OCI-LY7 (cell line): ENCODE measurements around the gene GID4. TPM values are rescaled to one million over a fixed set of nuclear protein-coding genes. Genes with fewer than 3 reads are reported as not detected.

Experiments used
- BruUV-seq: library from RNA; stranded (reverse); fragments of 400-500 nt; replicated peaks from 2 replicates; lab custom pipeline; 2021; lab: Mats Ljungman, UMichigan
- CTCF ChIA-PET: fragments of 300-600 bp; sonication (Branson Sonifier 250); formaldehyde crosslinking; loops from one replicate; lab custom pipeline; 2022; ENCODE audit warnings: antibody characterized with exemption; ENCODE audit not compliant: unreplicated experiment; lab: Charles Lee
- POLR2A ChIA-PET: fragments of 300-600 bp; sonication (Branson Sonifier 250); formaldehyde crosslinking; loops from one replicate; lab custom pipeline; 2022; ENCODE audit warnings: antibody characterized with exemption; lab: Charles Lee
- DNase-seq: peaks from one replicate; pipeline ENCODE4 v3.0.0-alpha.2; 2015; ENCODE audit warnings: low spot score
- H2AFZ ChIP-seq: fragments of 200-600 bp; sonication (generic), shearing (Covaris generic); 2 replicates; pipeline ENCODE4 v1.6.1; 2014; ENCODE audit warnings: mild to moderate bottlenecking, antibody characterized with exemption, low read length, moderate library complexity
- H3K27ac ChIP-seq: fragments of 200-600 bp; sonication (generic); 2 replicates; pipeline ENCODE4 v1.5.1; 2014; ENCODE audit warnings: mixed run types, low read depth, mild to moderate bottlenecking, moderate library complexity, low read length, inconsistent platforms; ENCODE audit not compliant: poor library complexity, severe bottlenecking
- H3K36me3 ChIP-seq: fragments of 200-600 bp; sonication (generic); 2 replicates; pipeline ENCODE4 v1.6.1; 2014; ENCODE audit warnings: mild to moderate bottlenecking, antibody characterized with exemption, low read length, moderate library complexity, mixed read lengths; ENCODE audit not compliant: insufficient read depth
- H3K4me1 ChIP-seq: fragments of 200-600 bp; sonication (generic); 2 replicates; pipeline ENCODE4 v1.5.1; 2014; ENCODE audit warnings: mild to moderate bottlenecking, low read length; ENCODE audit not compliant: insufficient read depth, poor library complexity, severe bottlenecking
- H3K4me2 ChIP-seq: fragments of 200-600 bp; sonication (generic); 2 replicates; pipeline ENCODE4 v1.6.1; 2014; ENCODE audit warnings: mild to moderate bottlenecking, low read length
- H3K4me3 ChIP-seq: fragments of 200-600 bp; sonication (generic); 2 replicates; pipeline ENCODE4 v1.5.1; 2014; ENCODE audit warnings: mild to moderate bottlenecking, low read depth, low read length; ENCODE audit not compliant: poor library complexity, severe bottlenecking
- H3K79me2 ChIP-seq: fragments of 200-600 bp; sonication (generic); 2 replicates; pipeline ENCODE4 v1.6.1; 2016; ENCODE audit warnings: low read depth, mild to moderate bottlenecking, low read length, moderate library complexity, mixed read lengths; ENCODE audit not compliant: insufficient read depth
- H3K9me2 ChIP-seq: fragments of 200-600 bp; sonication (generic); 2 replicates; pipeline ENCODE4 v1.6.1; 2016; ENCODE audit warnings: mild to moderate bottlenecking, low read length, mixed read lengths; ENCODE audit not compliant: insufficient read depth
- H3K9me3 ChIP-seq: fragments of 200-600 bp; sonication (generic); 2 replicates; pipeline ENCODE4 v1.6.1; 2014; ENCODE audit warnings: mild to moderate bottlenecking, mixed run types, low read length, mixed read lengths
- H4K20me1 ChIP-seq: fragments of 200-600 bp; sonication (generic); 2 replicates; pipeline ENCODE4 v1.6.1; 2014; ENCODE audit warnings: mild to moderate bottlenecking, antibody characterized with exemption, low read length, moderate library complexity, mixed read lengths; ENCODE audit not compliant: insufficient read depth
- CTCF ChIP-seq: fragments of 200-600 bp; sonication (generic); conservative IDR thresholded peaks from 2 replicates; pipeline ENCODE4 v1.5.1; 2014; ENCODE audit warnings: mild to moderate bottlenecking, antibody characterized with exemption, low read length, moderate library complexity, mixed read lengths
- EZH2phosphoT487 ChIP-seq: fragments of 200-600 bp; sonication (generic); IDR thresholded peaks from 2 replicates; pipeline ENCODE4 v1.6.1; 2018; ENCODE audit warnings: low read depth, borderline replicate concordance, mild to moderate bottlenecking, mixed run types, antibody characterized with exemption, low read length, moderate library complexity, mixed read lengths
- intact Hi-C: fragments of 100-400 bp; cut with micrococcal nuclease; formaldehyde crosslinking; loops from one replicate; pipeline ENCODE4 v1.10.0; 2022; ENCODE audit not compliant: unreplicated experiment
- total RNA-seq, 2 experiments: library from RNA; depleted of rRNA in 1 of 2; stranded (reverse); fragments of >200 nt in 1 of 2; shearing (Covaris generic) in 1 of 2; gene quantifications; 2 replicates each; pipeline ENCODE4 v1.2.3, GENCODE V29; 2014 to 2022

Gene GID4
- total RNA-seq, 2 experiments from 2014 or later, result 5.1 to 11.8 TPM

- Histone ChIP-seq H3K9me2 (no peaks in the 10 kb centered on the region), H3K79me2 (peaks cover 10% of the 10 kb centered on the region; the same call in 1 of the 2 replicates), H2AFZ (no peak overlapping the region), H3K4me1 (peaks cover 5% of the 10 kb centered on the region), H3K4me3 (no peak overlapping the region), H3K36me3 (peaks cover 33% of the 10 kb centered on the region; the same call in 1 of the 2 replicates), H4K20me1 (no peaks in the 10 kb centered on the region), H3K27ac (no peak overlapping the region), H3K4me2 (no peak overlapping the region), H3K9me3 (no peaks in the 10 kb centered on the region)
- ChIA-PET POLR2A (interaction anchor here (0.6 to 1.7 kb wide), 3 partner anchors 9 to 99 kb away, joined by 3 to 6 read pairs (median 3); no protein-coding TSS in a partner anchor), CTCF (interaction anchor here (0.6 to 0.7 kb wide), 2 partner anchors 109 to 148 kb away, joined by 3 read pairs; no protein-coding TSS in a partner anchor)
- DNase-seq, result no peak
- no peak for TF ChIP-seq CTCF
- TF ChIP-seq EZH2phosphoT487, result no peak
- BruUV-seq, result no TSS peak
- intact Hi-C loops, result no loop called here
Measured at GRCh38 chr17:18028114-18028951, 10.9 kb upstream of the GID4 start.

GRCh38 chr17:18028952-18029540 lies 10.2 kb upstream of the GID4 start:
- H3K9me3 ChIP-seq, result no peaks in the 10 kb centered on the region
- BruUV-seq, result no TSS peak
- no peak overlapping the region for H3K27ac ChIP-seq
- no peaks in the 10 kb centered on the region; the same call in 1 of the 2 replicates for H4K20me1 ChIP-seq
- no peak overlapping the region for H3K4me3 ChIP-seq
- DNase-seq, result no peak
- POLR2A ChIA-PET, result interaction anchor here (0.6 to 1.7 kb wide), 4 partner anchors 9 to 201 kb away, joined by 3 to 6 read pairs (median 3); no protein-coding TSS in a partner anchor
- peaks cover 16% of the 10 kb centered on the region; the same call in 1 of the 2 replicates for H3K79me2 ChIP-seq
- peaks cover 10% of the 10 kb centered on the region for H3K4me1 ChIP-seq
- no peak overlapping the region for H3K4me2 ChIP-seq
- no peaks in the 10 kb centered on the region for H3K9me2 ChIP-seq
- intact Hi-C loops, result no loop called here
- CTCF ChIA-PET, result interaction anchor here (0.6 to 0.7 kb wide), 2 partner anchors 110 to 148 kb away, joined by 3 read pairs; no protein-coding TSS in a partner anchor
- H2AFZ ChIP-seq, result no peak overlapping the region
- peaks cover 26% of the 10 kb centered on the region; the same call in 1 of the 2 replicates for H3K36me3 ChIP-seq
- TF ChIP-seq EZH2phosphoT487, result no peak
- no peak for TF ChIP-seq CTCF
